GM12878 (cell line): ENCODE data around the gene PLXNA2. TPM values are rescaled to one million over a fixed set of nuclear protein-coding genes. Genes with fewer than 3 reads are reported as not detected.

Source experiments
- ATAC-seq: fragments of 200-7000 bp; cut with Tn5 transposase; 3 replicates; pipeline ENCODE4 v1.9.1; 2020; ENCODE audit warnings: mild to moderate bottlenecking, moderate library complexity
- BruUV-seq: library from RNA; stranded (reverse); fragments of 400-500 nt; replicated peaks from 2 replicates; lab custom pipeline; 2021; lab: Mats Ljungman, UMichigan
- CTCF ChIA-PET: fragments of 300-600 bp; sonication (Branson Sonifier 250); formaldehyde crosslinking; extraction: SDS; loops from one replicate; lab custom pipeline; 2021; ENCODE audit warnings: inconsistent platforms; lab: Yijun Ruan, JAX
- POLR2A ChIA-PET: fragments of 350-600 bp; formaldehyde crosslinking; extraction: SDS; loops from one replicate; lab custom pipeline; 2021; ENCODE audit warnings: inconsistent platforms; lab: Charles Lee
- RAD21 ChIA-PET: fragments of 300-600 bp; sonication (Branson Sonifier 250); formaldehyde crosslinking; loops from one replicate; lab custom pipeline; 2023; ENCODE audit warnings: antibody characterized with exemption; ENCODE audit not compliant: unreplicated experiment; lab: Charles Lee
- SMC1A ChIA-PET: fragments of 300-600 bp; sonication (Branson Sonifier 250); formaldehyde crosslinking; loops from one replicate; lab custom pipeline; 2023; ENCODE audit not compliant: unreplicated experiment, uncharacterized antibody; lab: Charles Lee
- DNase-seq: peaks from one replicate; pipeline ENCODE4 v3.0.0-alpha.2; 2011; ENCODE audit warnings: low read depth, low spot score
- FAIRE-seq: peaks from 3 replicates; lab custom pipeline; 2011; peaks lifted over from hg19 to GRCh38; lab: Jason Lieb, UNC
- H2AFZ ChIP-seq: 2 replicates; pipeline ENCODE4 v1.6.0; 2011; ENCODE audit warnings: low read depth, low read length, control low read depth; ENCODE audit not compliant: control insufficient read depth
- H3K27ac ChIP-seq: 2 replicates; pipeline ENCODE4 v1.5.1; 2011; ENCODE audit warnings: control low read depth; ENCODE audit not compliant: control insufficient read depth, insufficient read depth
- H3K27me3 ChIP-seq, 2 experiments: replicated peaks in 1 of 2; 2 replicates each; pipeline versions ENCODE4 v1.6.0 to v1.6.1; 2011; ENCODE audit warnings: low read length in 1 of 2; ENCODE audit not compliant: control insufficient read depth in 2 of 2, insufficient read depth in 2 of 2
- H3K36me3 ChIP-seq, 2 experiments: 2 replicates each; pipeline ENCODE4 v1.5.1; 2011; ENCODE audit warnings: low read length in 1 of 2; ENCODE audit not compliant: control insufficient read depth in 2 of 2, insufficient read depth in 2 of 2
- H3K4me1 ChIP-seq: 2 replicates; pipeline ENCODE4 v1.6.1; 2011; ENCODE audit warnings: mild to moderate bottlenecking, low read length, moderate library complexity, mixed read lengths; ENCODE audit not compliant: control insufficient read depth, insufficient read depth
- H3K4me2 ChIP-seq: 2 replicates; pipeline ENCODE4 v1.6.0; 2011; ENCODE audit warnings: control low read depth; ENCODE audit not compliant: control insufficient read depth, insufficient read depth
- H3K4me3 ChIP-seq: fragments of 200-600 bp; sonication (generic); 2 replicates; pipeline ENCODE4 v1.5.1; 2016
- H3K79me2 ChIP-seq: 2 replicates; pipeline ENCODE4 v1.6.0; 2011; ENCODE audit warnings: low read length; ENCODE audit not compliant: control insufficient read depth, insufficient read depth
- H3K9ac ChIP-seq: 2 replicates; pipeline ENCODE4 v1.8.0; 2011; ENCODE audit warnings: low read length, control low read depth, mixed read lengths; ENCODE audit not compliant: control insufficient read depth, insufficient read depth
- H3K9me3 ChIP-seq: replicated peaks from 3 replicates; pipeline ENCODE4 v1.5.1; 2011; ENCODE audit warnings: mild to moderate bottlenecking, low read length; ENCODE audit not compliant: control insufficient read depth, insufficient read depth
- H4K20me1 ChIP-seq: 2 replicates; pipeline ENCODE4 v1.6.0; 2011; ENCODE audit not compliant: control insufficient read depth, insufficient read depth
- CBX3 ChIP-seq: fragments of 200-600 bp; sonication (generic); IDR thresholded peaks from 2 replicates; pipeline ENCODE4 v1.6.1; 2016; ENCODE audit warnings: low read depth, borderline replicate concordance
- CUX1 ChIP-seq: IDR thresholded peaks from 2 replicates; pipeline ENCODE4 v1.6.1; 2012; ENCODE audit warnings: improper control_type of control experiment, low read depth, low read length; ENCODE audit not compliant: insufficient replicate concordance
- MXI1 ChIP-seq: fragments of 150-350 bp; IDR thresholded peaks from 2 replicates; pipeline ENCODE4 v1.6.1; 2011; ENCODE audit warnings: low read depth, mild to moderate bottlenecking, inconsistent platforms, low read length, improper control_type of control experiment
- MYB ChIP-seq: fragments of 150-350 bp; IDR thresholded peaks from 2 replicates; pipeline ENCODE4 v1.6.1; 2014; ENCODE audit warnings: mild to moderate bottlenecking, low read depth, low read length, borderline replicate concordance
- TBL1XR1 ChIP-seq: IDR thresholded peaks from 2 replicates; pipeline ENCODE4 v1.6.1; 2012; ENCODE audit warnings: low read depth, low read length, improper control_type of control experiment
- TCF12 ChIP-seq: IDR thresholded peaks from 2 replicates; pipeline ENCODE4 v1.6.1; 2011; ENCODE audit warnings: low read depth, mild to moderate bottlenecking, low read length
- WGBS: methylation state at CpG from one replicate; pipeline ENCODE4 v1.1.6; 2016; ENCODE audit warnings: low lambda C conversion rate; ENCODE audit not compliant: insufficient replicate concordance, insufficient coverage; ENCODE audit errors: missing lambda C conversion rate; 5-methylcytosine and 5-hydroxymethylcytosine counted together
- in situ Hi-C: fragments of 300-500 bp; cut with MboI; formaldehyde crosslinking; loops from 9 replicates; pipeline ENCODE4 v1.14.3; 2018; ENCODE audit warnings: mixed read lengths
- intact Hi-C: fragments of 100-400 bp; cut with micrococcal nuclease; formaldehyde crosslinking; loops from one replicate; pipeline ENCODE4 v1.14.2; 2022; ENCODE audit not compliant: unreplicated experiment
- polyA plus RNA-seq, 11 experiments: library from polyadenylated mRNA; depleted of rRNA in 4 of 11; unstranded in 6 of 11; stranded (reverse) in 5 of 11; fragments of >200 nt; fragmentation: Nextera tagmentation in 4 of 11; fragmentation: Illumina TruSeq in 1 of 11; extraction: Ambion mirVana in 4 of 11; extraction: Trizol in 1 of 11; gene quantifications; 1 replicate in 1 of 11; 2 replicates in 10 of 11; pipeline versions ENCODE4 v1.2.1 to v1.2.3, GENCODE V29; 2011 to 2016; ENCODE audit warnings: inconsistent platforms in 2 of 11, missing spikeins in 2 of 11, low read depth in 1 of 11
- total RNA-seq, 4 experiments: library from RNA; depleted of rRNA in 3 of 4; stranded (reverse); fragments of >200 nt in 3 of 4; fragmentation: Illumina TruSeq in 1 of 4; extraction: Trizol in 1 of 4; gene quantifications; 2 replicates each; pipeline versions ENCODE4 v1.2.1 to v1.2.3, GENCODE V29; 2013 to 2021

The PLXNA2 gene
- total and polyA plus RNA-seq, 10 of the 15 experiments (the other 5 are each of a cell fraction or from before 2014, with no cell fraction given), result under 0.01 to 0.08 (median 0.07) TPM; not detected in 4

GRCh38 chr1:208184966-208185654 is 59.1 kb downstream of the PLXNA2 start:
- ChIA-PET CTCF (interaction anchor here (0.8 to 1.5 kb wide), 3 partner anchors 54 to 60 kb away, joined by 3 read pairs; no protein-coding TSS in a partner anchor), SMC1A (interaction anchor here (0.9 to 1.7 kb wide), 4 partner anchors 9 to 52 kb away, joined by 4 to 6 read pairs (median 5); no protein-coding TSS in a partner anchor), POLR2A (interaction anchor here (0.8 to 1.0 kb wide), 2 partner anchors 22 to 34 kb away, joined by 3 to 5 read pairs; no protein-coding TSS in a partner anchor), RAD21 (interaction anchor here (0.6 to 3.4 kb wide), 2 partner anchors 10 to 58 kb away, joined by 3 to 25 read pairs; partner anchors contain the start of gene PLXNA2)
- no peaks in the 10 kb centered on the region for H3K79me2 ChIP-seq
- BruUV-seq, result no TSS peak
- H3K36me3 ChIP-seq, result no peaks in the 10 kb centered on the region
- in situ Hi-C loops (no loop called here), intact Hi-C loops (no loop called here)
- H3K4me1 ChIP-seq, result peaks cover 45% of the 10 kb centered on the region
- no peak for DNase-seq
- H3K9ac ChIP-seq, result no peak overlapping the region
- H3K27me3 ChIP-seq, result no peaks in the 10 kb centered on the region; a peak in 1 of 4 replicates
- H4K20me1 ChIP-seq, result no peaks in the 10 kb centered on the region
- H3K27ac ChIP-seq, result no peak overlapping the region
- no peak for FAIRE-seq
- no peaks in the 10 kb centered on the region for H3K9me3 ChIP-seq
- H2AFZ ChIP-seq, result no peak overlapping the region
- TF ChIP-seq MXI1 (no peak), CBX3 (no peak), TCF12 (no peak), MYB (no peak), CUX1 (no peak), TBL1XR1 (no peak)
- no peak for ATAC-seq
- H3K4me3 ChIP-seq, result no peak overlapping the region
- 70% methylated on average over 5 of the region's 5 CpGs for WGBS
- H3K4me2 ChIP-seq, result no peak overlapping the region
